Fibroblast of peridontal ligament (primary cell): ENCODE data around the gene GSK3A.

ENCODE experiments used
- DNase-seq: peaks from one replicate; pipeline ENCODE4 v3.0.0-alpha.2; 2010; ENCODE audit errors: extremely low read depth

GSK3A gene

DNA sequence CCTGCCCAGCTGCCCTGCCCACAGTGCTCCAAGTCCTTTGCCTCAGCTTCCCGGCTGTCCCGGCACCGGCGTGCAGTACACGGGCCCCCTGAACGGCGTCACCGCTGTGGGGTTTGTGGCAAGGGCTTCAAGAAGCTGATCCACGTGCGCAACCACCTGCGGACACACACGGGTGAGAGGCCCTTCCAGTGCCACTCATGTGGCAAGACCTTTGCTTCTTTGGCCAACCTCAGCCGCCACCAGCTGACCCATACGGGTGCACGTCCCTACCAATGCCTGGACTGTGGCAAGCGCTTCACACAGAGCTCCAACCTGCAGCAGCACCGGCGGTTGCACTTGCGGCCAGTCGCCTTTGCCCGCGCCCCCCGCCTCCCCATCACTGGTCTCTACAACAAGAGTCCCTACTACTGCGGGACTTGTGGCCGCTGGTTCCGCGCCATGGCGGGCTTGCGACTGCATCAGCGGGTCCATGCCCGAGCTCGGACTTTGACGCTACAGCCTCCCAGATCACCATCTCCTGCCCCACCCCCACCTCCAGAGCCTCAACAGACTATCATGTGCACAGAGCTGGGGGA lies 16.6 kb downstream of the GSK3A start:
- no peak for DNase-seq

GRCh38 chr19:42224940-42225717 lies 17.3 kb downstream of the GSK3A start:
- DNase-seq = no peak

- no peak for DNase-seq
Observed at GRCh38 chr19:42220751-42221097, 21.7 kb downstream of the GSK3A start.

- peak; percentile 95 for DNase-seq
Observed at GRCh38 chr19:42219812-42220750, 22.3 kb downstream of the GSK3A start, which contains the start of gene ZNF526. ZNF526 (plus strand) TSS chr19:42220312; CDS start chr19:42224404, 4,092 bp downstream.

DNA sequence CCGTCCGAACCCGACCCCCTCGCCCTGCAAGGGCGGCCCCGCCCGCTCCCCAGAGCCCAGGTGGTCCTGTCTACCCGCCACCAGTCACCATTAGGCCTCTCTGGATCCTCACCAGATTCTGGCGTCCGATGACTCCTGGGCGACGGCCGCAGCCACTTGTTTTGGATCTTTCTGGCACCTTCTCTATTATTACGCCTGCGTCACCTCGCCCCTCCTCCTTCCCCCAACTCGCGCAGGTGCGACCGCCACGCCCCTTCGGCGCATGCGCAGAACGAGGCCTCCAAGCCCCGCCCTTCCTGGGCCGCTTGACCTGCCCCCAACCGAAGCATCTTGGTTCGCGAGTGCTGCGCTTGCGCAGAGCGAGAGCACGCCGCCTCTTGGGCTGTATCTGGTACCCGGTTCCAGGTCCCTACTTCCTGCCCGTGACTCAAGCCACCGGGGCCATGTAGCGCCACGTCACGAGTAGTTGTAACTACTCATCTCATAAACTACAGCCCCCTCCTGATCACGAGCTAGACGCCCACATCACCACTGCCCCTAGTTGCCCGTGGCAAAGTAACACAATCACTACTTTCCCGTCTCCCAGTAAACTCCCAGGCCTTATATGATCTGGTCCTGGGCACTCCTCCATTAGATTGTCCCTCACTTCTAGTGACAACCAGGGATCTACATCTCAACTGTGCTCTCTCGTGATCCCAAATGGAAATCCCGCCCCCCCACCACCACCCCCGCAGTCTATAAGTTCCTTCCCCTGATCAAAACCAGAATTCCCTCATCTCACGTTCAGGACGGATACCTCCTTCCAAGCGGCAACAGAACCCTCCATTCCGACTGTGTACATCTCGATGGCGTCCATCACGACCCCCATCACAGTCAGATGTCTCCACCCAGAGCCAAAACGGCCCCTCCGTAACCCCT lies 24.6 kb downstream of the GSK3A start, which contains the start of gene DEDD2:
Gene DEDD2, minus strand, starts transcription at position 158 of the 918 bp plus-strand sequence. CDS start 670 bp downstream, outside the sequence.
- DNase-seq = peak; percentile 96

DNA sequence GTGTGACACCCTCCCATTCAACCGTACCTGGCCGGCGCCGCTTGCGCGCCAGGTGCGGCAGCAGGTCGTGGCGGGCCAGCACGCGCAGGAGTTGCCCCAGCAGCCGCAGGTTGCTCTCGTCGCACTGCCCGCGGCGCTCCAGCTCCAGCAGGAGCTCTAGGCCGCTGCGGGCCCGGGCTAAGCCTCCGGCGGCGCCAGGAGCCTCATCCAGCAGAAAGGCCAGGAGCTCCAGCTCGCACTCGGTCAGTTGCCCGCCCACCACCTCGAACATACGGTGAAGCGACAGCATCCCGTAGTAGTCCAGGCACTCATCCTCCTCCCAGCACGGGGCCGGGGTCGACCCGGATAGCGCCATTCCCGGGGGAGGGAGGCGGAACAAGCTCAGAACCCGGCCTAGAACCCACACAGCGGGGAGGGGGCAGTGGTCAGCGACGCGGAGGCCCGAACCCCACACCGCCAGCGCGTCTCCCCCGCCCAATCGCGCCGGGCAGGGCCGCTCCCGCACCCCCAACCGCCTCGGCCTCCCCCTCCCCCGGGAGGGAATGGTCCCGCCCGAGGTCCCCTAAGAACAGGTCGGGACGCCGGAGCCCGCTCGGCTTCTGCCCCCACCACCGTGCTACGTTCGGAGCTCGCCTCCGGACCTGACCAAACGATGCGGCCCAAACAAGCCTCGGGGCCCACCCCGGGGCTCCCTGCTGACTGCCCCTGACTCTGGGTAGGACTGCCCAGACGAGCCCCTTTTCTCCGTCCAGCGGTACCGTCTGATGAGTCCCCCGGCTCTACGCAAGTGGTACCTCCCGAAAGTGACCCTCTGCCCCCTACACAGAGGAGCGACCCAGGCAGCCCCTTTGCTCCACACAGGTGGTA lies 25.5 kb downstream of the GSK3A start:
- peak; percentile 12 for DNase-seq

GRCh38 chr19:42214810-42215485 lies 27.5 kb downstream of the GSK3A start:
- DNase-seq = no peak

DNA sequence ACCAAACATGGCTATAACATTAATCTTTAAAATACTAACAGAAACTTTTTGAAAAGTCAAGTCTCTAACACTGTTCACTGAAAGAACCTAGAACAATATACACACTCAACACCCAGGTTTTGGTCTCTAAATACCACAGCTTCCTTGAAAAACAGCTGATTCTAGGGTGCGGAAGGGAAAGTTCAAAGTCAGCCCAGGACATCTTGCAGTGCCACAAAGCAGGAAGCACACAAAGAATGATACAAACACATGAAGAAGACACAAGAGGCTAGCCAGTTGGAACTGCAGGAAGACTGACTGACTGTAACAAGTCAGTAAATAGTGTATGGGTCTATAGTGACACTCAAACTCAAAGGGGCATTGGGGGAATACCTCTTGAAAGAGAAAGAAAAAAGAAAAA lies 29.5 kb downstream of the GSK3A start:
- no peak for DNase-seq

- no peak for DNase-seq
Observed at GRCh38 chr19:42208612-42209011, 33.8 kb downstream of the GSK3A start.

DNA sequence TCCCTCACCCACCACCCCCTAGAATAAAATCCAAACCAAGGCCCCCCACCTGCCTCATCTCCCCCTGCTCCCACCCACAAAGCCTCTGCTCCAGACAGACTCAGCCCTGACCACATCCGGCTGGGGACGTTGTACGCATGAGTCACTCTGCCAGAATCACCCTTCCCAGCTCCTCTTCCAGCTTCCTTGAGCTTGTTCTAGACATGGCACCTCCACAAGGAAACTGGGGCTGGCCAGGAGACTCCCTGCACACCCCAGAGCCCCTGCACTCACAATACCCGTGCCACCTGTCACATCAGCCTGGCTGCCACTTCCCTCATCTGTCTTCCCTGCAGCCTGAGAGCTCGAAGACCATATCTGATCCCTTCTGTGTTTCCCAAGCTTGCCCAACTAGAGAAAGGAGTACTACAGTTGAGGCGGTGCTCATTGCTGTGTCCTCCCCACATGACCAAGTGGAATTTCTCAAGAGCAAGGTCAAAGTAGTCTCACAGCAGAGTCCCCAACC lies 34.6 kb downstream of the GSK3A start:
- DNase-seq = peak; percentile 43

GRCh38 chr19:42206871-42207755 lies 35.3 kb downstream of the GSK3A start:
- no peak for DNase-seq

GRCh38 chr19:42204664-42205063 lies 37.7 kb downstream of the GSK3A start:
- no peak for DNase-seq

- no peak for DNase-seq
Observed at GRCh38 chr19:42203700-42204099, 38.7 kb downstream of the GSK3A start.

DNA sequence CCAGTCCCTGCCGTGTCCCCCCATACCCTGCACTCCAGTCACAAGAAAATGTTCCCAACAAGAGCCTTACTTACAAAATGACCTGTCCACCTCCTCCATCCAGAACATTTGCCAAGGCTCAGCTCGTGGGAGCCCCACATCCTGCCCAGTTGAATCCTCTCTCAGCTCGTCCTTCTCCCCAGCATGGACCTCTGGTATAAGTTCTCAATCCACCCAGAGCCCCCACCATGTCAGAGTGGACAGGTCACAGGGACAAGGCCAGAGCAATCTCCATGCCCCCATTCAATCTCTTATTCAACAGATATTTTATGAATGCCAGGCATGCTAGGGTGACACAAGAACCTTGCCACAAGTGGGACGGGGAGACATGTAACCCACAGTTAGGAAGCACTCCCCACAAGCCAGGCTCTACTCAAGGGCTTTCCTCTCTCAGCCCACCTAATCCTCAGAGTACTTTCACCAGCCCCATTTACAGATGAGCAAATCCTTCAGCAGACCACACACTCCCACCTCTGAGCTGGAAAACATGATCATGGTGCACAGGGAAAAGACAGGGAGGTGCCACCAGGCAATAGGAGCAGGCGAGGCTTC lies 40.0 kb downstream of the GSK3A start:
- DNase-seq = no peak

- no peak for DNase-seq
Observed at GRCh38 chr19:42201489-42202289, 40.7 kb downstream of the GSK3A start.

DNA sequence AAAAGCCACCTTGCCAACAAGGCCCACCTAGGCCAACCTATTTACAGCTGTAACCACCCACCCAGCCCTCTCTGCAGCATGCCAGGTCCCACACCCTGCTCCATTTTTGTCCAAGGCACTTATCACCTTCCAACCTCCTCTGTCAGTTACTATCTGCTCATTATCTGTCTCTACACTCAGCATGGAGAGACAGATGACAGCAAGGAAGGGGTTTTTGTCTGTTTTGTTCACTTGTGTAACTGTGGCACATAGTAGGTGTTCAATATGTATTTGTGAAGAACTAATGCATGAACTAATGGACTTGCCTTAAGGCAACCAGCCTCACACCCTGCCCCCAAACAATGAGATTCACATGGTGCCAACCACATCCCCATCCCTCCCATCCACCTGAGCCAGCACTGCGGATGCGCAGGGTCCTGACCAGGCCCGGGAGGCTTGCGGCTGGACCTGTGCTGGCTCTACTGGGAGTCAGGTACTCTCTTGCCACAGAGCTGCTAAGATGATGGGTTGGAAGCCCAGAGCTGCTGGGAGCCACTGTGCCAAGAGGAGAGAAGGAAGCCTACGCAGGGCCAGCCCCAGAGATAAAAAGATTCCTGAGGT lies 42.2 kb downstream of the GSK3A start:
- DNase-seq = no peak
